ENCODE measurements around the gene RNF152. TPM values are rescaled to one million over a fixed set of nuclear protein-coding genes. Genes with fewer than 3 reads are reported as not detected.
A peak's percentile ranks its signal among the peaks of the same experiment; 100 is the strongest.

RNF152 gene, protein sequence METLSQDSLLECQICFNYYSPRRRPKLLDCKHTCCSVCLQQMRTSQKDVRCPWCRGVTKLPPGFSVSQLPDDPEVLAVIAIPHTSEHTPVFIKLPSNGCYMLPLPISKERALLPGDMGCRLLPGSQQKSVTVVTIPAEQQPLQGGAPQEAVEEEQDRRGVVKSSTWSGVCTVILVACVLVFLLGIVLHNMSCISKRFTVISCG
- total RNA-seq (0.39 TPM), polyA plus RNA-seq (not detected)

GRCh38 chr18:61892683-61893308 is at the start of gene RNF152:
Gene RNF152 (minus strand): TSS chr18:61893007. CDS start chr18:61816463, 76,544 bp downstream.
- Mint-ChIP-seq H3K27ac (peak within 1 kb of the TSS in 2 of 3 donors; percentile 41 to 73), H3K36me3 (no peaks in the 10 kb centered on the region), H3K9me3 (peaks cover 0 to 2% (median 0%) of the 10 kb centered on the region in 7 donors), H3K27me3 (peaks cover 76% of the 10 kb centered on the region), H3K4me3 (peak within 1 kb of the TSS; percentile 73 to 89 (median 85)), H3K4me1 (peaks cover 0 to 17% (median 3%) of the 10 kb centered on the region in 4 donors)
- no peak within 1 kb of the TSS for H3K27ac ChIP-seq (ENCODE audit: insufficient read depth, low read length, poor library complexity, severe bottlenecking)
- peaks cover 29% of the 10 kb centered on the region for H3K27me3 ChIP-seq (ENCODE audit: control insufficient read depth, insufficient read depth, low read length)
- H3K4me1 ChIP-seq (ENCODE audit: control insufficient read depth, insufficient read depth, low read length, poor library complexity, severe bottlenecking): peaks cover 21% of the 10 kb centered on the region
- no peak within 1 kb of the TSS for H3K4me3 ChIP-seq (ENCODE audit: low read depth, low read length)
- peak in 1 of 2 donors; percentile 25 for ATAC-seq (ENCODE audit: low read depth in 2 of 2)
- H3K9me3 ChIP-seq (ENCODE audit: control insufficient read depth in 2 of 2, low read length in 2 of 2): no peaks in the 10 kb centered on the region
- no peaks in the 10 kb centered on the region for H3K36me3 ChIP-seq (ENCODE audit: control insufficient read depth, insufficient read depth, low read length)
- DNase-seq: peak in 2 of 3 donors; percentile 10 to 23

DNA sequence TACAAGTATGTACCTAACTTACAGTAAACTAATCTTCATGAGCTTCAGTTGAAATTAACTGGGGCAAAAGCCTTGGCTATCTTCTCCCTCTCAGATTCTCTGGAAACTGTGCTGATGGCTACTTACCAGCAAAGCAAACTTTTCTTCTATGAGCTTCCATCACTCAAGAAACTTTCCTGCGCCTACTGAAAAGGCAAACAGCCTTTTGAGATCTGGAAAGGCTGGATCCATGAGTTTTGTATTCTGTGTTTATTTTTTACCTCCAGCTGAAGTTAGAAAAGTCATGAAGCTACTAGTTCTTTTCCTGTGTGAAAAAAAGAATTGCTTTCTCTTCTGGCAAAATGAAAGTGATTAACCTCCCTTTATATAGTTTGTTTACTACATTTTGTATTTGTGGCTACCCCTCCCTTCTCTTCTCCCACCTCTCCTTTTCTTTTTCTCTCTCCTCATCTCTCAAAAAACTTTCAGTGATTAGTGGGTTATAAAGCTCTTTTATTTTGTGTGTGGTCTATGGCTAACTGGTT is 49.2 kb upstream of the RNF152 start:
- Mint-ChIP-seq H3K27ac (no peak overlapping the region), H3K4me3 (peak overlapping the region in 1 of 4 donors; percentile 1), H3K4me1 (peaks cover 4 to 8% (median 5%) of the 10 kb centered on the region in 4 donors), H3K27me3 (peaks cover 38% of the 10 kb centered on the region), H3K9me3 (peaks cover 0 to 4% (median 0%) of the 10 kb centered on the region in 7 donors), H3K36me3 (no peaks in the 10 kb centered on the region)
- no peaks in the 10 kb centered on the region for H3K36me3 ChIP-seq (ENCODE audit: control insufficient read depth, insufficient read depth, low read length)
- H3K9me3 ChIP-seq (ENCODE audit: control insufficient read depth in 2 of 2, low read length in 2 of 2): no peaks in the 10 kb centered on the region
- ATAC-seq (ENCODE audit: low read depth in 2 of 2) (no peak), DNase-seq (no peak)
- H3K4me3 ChIP-seq (ENCODE audit: low read depth, low read length): no peak overlapping the region
- no peaks in the 10 kb centered on the region for H3K4me1 ChIP-seq (ENCODE audit: control insufficient read depth, insufficient read depth, low read length, poor library complexity, severe bottlenecking)
- H3K27me3 ChIP-seq (ENCODE audit: control insufficient read depth, insufficient read depth, low read length): peaks cover 4% of the 10 kb centered on the region
- no peak overlapping the region for H3K27ac ChIP-seq (ENCODE audit: insufficient read depth, low read length, poor library complexity, severe bottlenecking)

- Mint-ChIP-seq H3K9me3 (peaks cover 0 to 6% (median 1%) of the 10 kb centered on the region in 7 donors), H3K4me1 (peaks cover 4 to 8% (median 5%) of the 10 kb centered on the region in 4 donors), H3K27me3 (peaks cover 32% of the 10 kb centered on the region), H3K4me3 (no peak overlapping the region), H3K27ac (no peak overlapping the region), H3K36me3 (no peaks in the 10 kb centered on the region)
- no peaks in the 10 kb centered on the region for H3K36me3 ChIP-seq (ENCODE audit: control insufficient read depth, insufficient read depth, low read length)
- H3K4me3 ChIP-seq (ENCODE audit: low read depth, low read length): no peak overlapping the region
- no peaks in the 10 kb centered on the region for H3K27me3 ChIP-seq (ENCODE audit: control insufficient read depth, insufficient read depth, low read length)
- no peak overlapping the region for H3K27ac ChIP-seq (ENCODE audit: insufficient read depth, low read length, poor library complexity, severe bottlenecking)
- ATAC-seq (ENCODE audit: low read depth in 2 of 2) (no peak), DNase-seq (no peak)
- H3K4me1 ChIP-seq (ENCODE audit: control insufficient read depth, insufficient read depth, low read length, poor library complexity, severe bottlenecking): no peaks in the 10 kb centered on the region
- no peaks in the 10 kb centered on the region for H3K9me3 ChIP-seq (ENCODE audit: control insufficient read depth in 2 of 2, low read length in 2 of 2)
These were observed 46.4 kb upstream of the RNF152 start for GRCh38 chr18:61939046-61939674.

DNA sequence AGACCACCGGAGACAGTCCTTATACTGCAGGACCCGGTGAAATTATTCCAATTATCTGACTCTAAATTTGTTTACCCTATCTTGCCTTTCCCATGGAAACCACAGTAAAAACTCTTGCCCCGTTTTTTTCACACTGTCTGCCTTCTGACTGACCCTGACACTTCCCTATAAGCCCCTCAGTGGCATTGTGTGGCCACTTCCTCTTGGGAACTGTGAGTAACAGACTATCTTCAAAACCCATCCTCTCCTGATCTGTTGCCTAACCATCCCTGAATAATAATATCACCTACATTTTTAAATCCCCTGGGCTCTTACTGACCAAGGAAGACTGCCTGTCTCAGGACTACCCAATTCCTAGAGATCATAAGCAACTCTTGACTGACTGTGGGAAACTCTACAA is 42.6 kb upstream of the RNF152 start:
- H3K36me3 Mint-ChIP-seq: no peaks in the 10 kb centered on the region
- no peaks in the 10 kb centered on the region for H3K4me1 Mint-ChIP-seq
- no peak for DNase-seq
- no peaks in the 10 kb centered on the region for H3K4me1 ChIP-seq (ENCODE audit: control insufficient read depth, insufficient read depth, low read length, poor library complexity, severe bottlenecking)
- H3K27ac Mint-ChIP-seq: no peak overlapping the region
- H3K4me3 Mint-ChIP-seq: no peak overlapping the region
- no peaks in the 10 kb centered on the region for H3K36me3 ChIP-seq (ENCODE audit: control insufficient read depth, insufficient read depth, low read length)
- H3K27me3 ChIP-seq (ENCODE audit: control insufficient read depth, insufficient read depth, low read length): peaks cover 3% of the 10 kb centered on the region
- peaks cover 36% of the 10 kb centered on the region for H3K27me3 Mint-ChIP-seq
- peaks cover 0 to 2% (median 0%) of the 10 kb centered on the region in 7 donors for H3K9me3 Mint-ChIP-seq
- H3K27ac ChIP-seq (ENCODE audit: insufficient read depth, low read length, poor library complexity, severe bottlenecking): no peak overlapping the region
- H3K9me3 ChIP-seq (ENCODE audit: control insufficient read depth in 2 of 2, low read length in 2 of 2): no peaks in the 10 kb centered on the region
- ATAC-seq (ENCODE audit: low read depth in 2 of 2): no peak
- H3K4me3 ChIP-seq (ENCODE audit: low read depth, low read length): no peak overlapping the region

GRCh38 chr18:61931654-61932379 is 39.0 kb upstream of the RNF152 start:
- H3K4me3 Mint-ChIP-seq: no peak overlapping the region
- Histone ChIP-seq H3K27me3 (ENCODE audit: control insufficient read depth, insufficient read depth, low read length) (peaks cover 3% of the 10 kb centered on the region), H3K36me3 (ENCODE audit: control insufficient read depth, insufficient read depth, low read length) (no peaks in the 10 kb centered on the region), H3K4me3 (ENCODE audit: low read depth, low read length) (no peak overlapping the region), H3K9me3 (ENCODE audit: control insufficient read depth in 2 of 2, low read length in 2 of 2) (no peaks in the 10 kb centered on the region), H3K27ac (ENCODE audit: insufficient read depth, low read length, poor library complexity, severe bottlenecking) (no peak overlapping the region), H3K4me1 (ENCODE audit: control insufficient read depth, insufficient read depth, low read length, poor library complexity, severe bottlenecking) (no peaks in the 10 kb centered on the region)
- ATAC-seq (ENCODE audit: low read depth in 2 of 2): no peak
- DNase-seq: no peak
- H3K27me3 Mint-ChIP-seq: peaks cover 18% of the 10 kb centered on the region
- H3K9me3 Mint-ChIP-seq: peaks cover 0 to 5% (median 2%) of the 10 kb centered on the region in 7 donors
- H3K36me3 Mint-ChIP-seq: no peaks in the 10 kb centered on the region
- no peak overlapping the region for H3K27ac Mint-ChIP-seq
- H3K4me1 Mint-ChIP-seq: no peaks in the 10 kb centered on the region

DNA sequence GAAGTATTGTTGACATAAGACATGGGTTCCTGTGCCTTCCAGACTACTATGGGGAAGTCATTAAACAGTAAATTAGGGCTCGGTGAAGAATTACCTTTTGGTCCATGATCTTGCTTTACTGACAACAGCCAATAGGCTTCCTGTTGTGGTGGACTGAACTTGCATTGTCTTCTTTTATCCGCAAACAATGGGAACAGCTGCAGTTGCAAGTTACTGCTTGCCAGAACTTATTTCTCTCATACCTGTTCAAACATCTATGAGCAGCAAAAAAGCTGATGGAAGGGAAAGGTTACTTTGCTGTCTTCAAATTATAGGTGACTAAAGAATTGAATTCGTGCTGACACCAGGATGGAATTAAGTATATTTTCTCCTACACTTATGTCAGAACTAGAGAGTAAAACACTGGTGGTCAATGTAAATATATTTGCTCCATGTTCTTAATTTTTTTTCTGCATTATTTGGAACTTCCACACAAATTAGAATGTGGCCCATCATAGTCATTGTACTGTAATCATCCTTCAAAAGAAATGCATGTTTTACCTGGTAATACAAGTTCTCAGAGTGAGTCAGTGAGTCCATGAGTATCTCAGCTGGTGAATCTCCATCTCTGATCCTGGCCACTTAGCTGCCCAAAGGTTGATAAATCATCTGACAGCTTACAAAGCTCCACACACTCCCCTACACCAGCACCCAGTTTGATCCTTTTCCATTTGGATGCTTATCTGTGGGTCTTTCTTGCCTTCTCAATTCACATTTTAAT is 37.3 kb upstream of the RNF152 start:
- Mint-ChIP-seq H3K9me3 (peaks cover 0 to 5% (median 1%) of the 10 kb centered on the region in 7 donors), H3K36me3 (no peaks in the 10 kb centered on the region), H3K27me3 (peaks cover 14% of the 10 kb centered on the region), H3K27ac (no peak overlapping the region), H3K4me1 (peaks cover 0 to 10% (median 7%) of the 10 kb centered on the region in 4 donors), H3K4me3 (no peak overlapping the region)
- no peak for ATAC-seq (ENCODE audit: low read depth in 2 of 2)
- no peaks in the 10 kb centered on the region for H3K36me3 ChIP-seq (ENCODE audit: control insufficient read depth, insufficient read depth, low read length)
- H3K4me1 ChIP-seq (ENCODE audit: control insufficient read depth, insufficient read depth, low read length, poor library complexity, severe bottlenecking): peaks cover 7% of the 10 kb centered on the region
- H3K9me3 ChIP-seq (ENCODE audit: control insufficient read depth in 2 of 2, low read length in 2 of 2): no peaks in the 10 kb centered on the region
- no peak overlapping the region for H3K4me3 ChIP-seq (ENCODE audit: low read depth, low read length)
- peaks cover 3% of the 10 kb centered on the region for H3K27me3 ChIP-seq (ENCODE audit: control insufficient read depth, insufficient read depth, low read length)
- no peak overlapping the region for H3K27ac ChIP-seq (ENCODE audit: insufficient read depth, low read length, poor library complexity, severe bottlenecking)
- DNase-seq: no peak

DNA sequence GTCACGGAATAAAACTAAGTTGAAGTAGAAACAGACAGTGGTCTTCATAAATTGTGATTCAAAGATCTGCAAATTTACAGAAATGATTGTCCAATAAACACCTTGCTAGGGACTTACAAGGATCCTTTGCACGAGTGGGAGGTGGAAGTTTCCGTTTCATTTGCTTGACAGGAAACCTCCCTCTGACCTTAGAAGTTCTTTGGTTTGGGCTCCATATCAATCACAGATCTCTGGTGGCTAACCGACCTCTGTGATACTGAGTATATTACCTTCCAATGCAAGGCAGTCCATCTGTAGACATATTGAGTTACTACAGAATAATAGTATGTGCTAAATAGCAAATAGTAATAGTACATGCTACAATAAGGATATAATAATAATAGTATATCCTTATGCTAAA is 33.7 kb upstream of the RNF152 start:
- Mint-ChIP-seq H3K9me3 (peaks cover 0 to 5% (median 1%) of the 10 kb centered on the region in 7 donors), H3K4me3 (peak overlapping the region in 2 of 4 donors; percentile 23 to 33), H3K4me1 (peaks cover 0 to 10% (median 7%) of the 10 kb centered on the region in 4 donors), H3K36me3 (no peaks in the 10 kb centered on the region), H3K27ac (no peak overlapping the region), H3K27me3 (peaks cover 13% of the 10 kb centered on the region)
- Histone ChIP-seq H3K36me3 (ENCODE audit: control insufficient read depth, insufficient read depth, low read length) (no peaks in the 10 kb centered on the region), H3K4me1 (ENCODE audit: control insufficient read depth, insufficient read depth, low read length, poor library complexity, severe bottlenecking) (peaks cover 7% of the 10 kb centered on the region), H3K4me3 (ENCODE audit: low read depth, low read length) (peak overlapping the region; percentile 37), H3K27me3 (ENCODE audit: control insufficient read depth, insufficient read depth, low read length) (no peaks in the 10 kb centered on the region), H3K9me3 (ENCODE audit: control insufficient read depth in 2 of 2, low read length in 2 of 2) (no peaks in the 10 kb centered on the region), H3K27ac (ENCODE audit: insufficient read depth, low read length, poor library complexity, severe bottlenecking) (no peak overlapping the region)
- DNase-seq (peak in 1 of 3 donors; percentile 51), ATAC-seq (ENCODE audit: low read depth in 2 of 2) (peak in 1 of 2 donors; percentile 58)
